DMS 273 (cell line): Measurements from ENCODE around the gene TRAK1.
"Not testable (repeated sequence)": the region's sequence is repeated elsewhere in the genome, so short reads cannot be mapped to it uniquely, and the experiment has no call there.

Experiments
- DNase-seq: peaks from one replicate; lab custom pipeline; 2025; ENCODE audit not compliant: unreplicated experiment; lab: John Stamatoyannopoulos, UW

The TRAK1 gene

GRCh38 chr3:42096796-42097565, 5.8 kb downstream of the TRAK1 start:
- DNase-seq = no peak

- no peak for DNase-seq
Observed at GRCh38 chr3:42097566-42097946, 6.4 kb downstream of the TRAK1 start.

DNA sequence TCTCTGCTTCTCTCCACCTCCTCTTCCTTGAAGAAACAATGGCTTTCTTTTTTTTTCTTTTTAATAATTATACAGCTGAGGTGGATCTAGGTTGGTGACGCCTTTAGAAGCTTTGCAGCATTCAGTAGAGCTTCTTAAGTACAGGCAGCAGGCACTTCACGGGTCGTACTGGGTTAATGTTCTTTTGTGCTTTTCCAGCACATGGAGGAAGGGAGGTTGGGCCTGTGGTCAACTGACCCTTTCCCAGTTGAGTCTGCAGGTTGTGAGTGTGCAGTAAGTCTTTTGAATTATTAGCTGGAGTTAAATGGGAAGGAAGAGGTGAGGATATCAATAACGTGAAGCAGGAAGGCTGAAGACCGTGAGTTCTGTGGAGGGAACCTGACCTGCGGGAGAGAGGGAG, 7.0 kb downstream of the TRAK1 start:
- no peak for DNase-seq

DNA sequence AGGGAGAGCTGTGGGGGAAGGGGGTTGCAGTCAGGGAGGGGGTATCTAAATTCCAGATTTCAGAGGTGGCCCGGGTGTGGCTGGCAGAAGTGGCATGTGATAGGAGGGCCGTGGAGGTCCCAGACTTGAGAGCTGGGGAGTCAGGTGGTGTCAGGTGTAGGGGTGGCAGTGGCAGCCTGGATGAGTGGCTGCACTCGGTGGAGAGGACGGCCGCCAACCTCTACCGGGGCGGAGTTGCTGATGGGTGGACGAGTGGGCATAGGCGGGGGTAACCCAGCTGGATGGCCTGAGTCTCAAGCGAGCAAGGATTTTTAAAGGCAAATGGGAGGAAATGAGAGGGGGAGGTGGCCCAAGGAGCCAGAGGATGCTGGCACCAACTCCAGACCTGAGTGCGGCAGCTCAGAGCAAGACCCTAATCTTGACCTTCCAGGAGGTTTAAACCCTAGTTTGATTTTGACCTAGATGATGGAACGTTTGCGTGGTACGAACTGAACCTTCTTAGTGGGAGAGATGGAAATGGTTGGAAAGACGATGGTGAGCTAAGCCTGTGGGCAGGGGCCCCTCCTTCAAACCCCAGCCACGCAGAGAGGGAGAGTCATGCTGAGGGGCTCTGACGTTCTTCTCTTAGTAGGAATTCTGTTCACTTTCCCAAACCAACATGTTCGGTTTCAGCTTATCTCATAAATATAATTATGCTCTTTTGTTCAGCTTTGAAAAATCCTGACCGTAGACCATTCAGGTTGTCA, 8.0 kb downstream of the TRAK1 start:
- DNase-seq = no peak

DNA sequence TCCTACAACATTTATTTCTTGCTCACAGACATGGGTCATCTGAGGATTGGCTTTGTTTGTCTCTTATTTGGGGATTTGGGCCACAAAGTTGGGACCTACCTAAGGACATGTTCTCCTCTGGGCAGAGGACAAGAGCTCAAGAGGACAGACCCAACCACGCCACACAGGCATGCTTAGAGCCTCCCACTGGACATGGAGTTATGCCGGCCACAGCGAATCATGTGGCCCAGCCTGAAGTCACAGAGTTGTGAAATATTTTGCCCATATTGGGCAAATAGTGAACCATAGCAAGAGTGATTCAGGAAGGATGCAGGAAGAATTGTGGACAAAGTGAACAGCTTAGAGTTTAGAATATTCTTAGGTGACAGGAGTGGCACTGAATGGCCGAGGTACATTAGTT, 9.9 kb downstream of the TRAK1 start:
- no peak for DNase-seq

DNA sequence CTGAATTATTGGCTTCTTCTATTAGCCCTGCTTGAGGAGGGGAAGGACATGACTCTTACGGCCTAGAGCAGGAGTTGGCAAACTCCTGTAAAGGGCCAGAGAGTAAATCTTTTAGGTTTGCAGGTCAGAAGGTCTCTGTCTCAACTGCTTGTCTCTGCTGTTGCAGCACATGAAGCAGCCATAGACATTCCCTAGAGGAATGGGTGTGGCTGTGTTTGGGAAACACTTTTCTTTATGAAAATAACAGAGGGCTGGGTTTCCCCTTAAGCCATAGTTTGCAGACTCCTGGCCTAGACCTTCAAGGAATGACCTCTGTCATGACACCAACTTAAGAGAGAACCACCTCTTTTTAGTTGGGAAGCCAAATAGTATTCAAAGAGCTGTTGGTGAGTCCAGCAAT, 10.3 kb downstream of the TRAK1 start:
- DNase-seq = no peak

GRCh38 chr3:42102571-42102970, 11.4 kb downstream of the TRAK1 start:
- no peak for DNase-seq

GRCh38 chr3:42103921-42104665, 12.9 kb downstream of the TRAK1 start:
- DNase-seq = not testable (repeated sequence)

DNA sequence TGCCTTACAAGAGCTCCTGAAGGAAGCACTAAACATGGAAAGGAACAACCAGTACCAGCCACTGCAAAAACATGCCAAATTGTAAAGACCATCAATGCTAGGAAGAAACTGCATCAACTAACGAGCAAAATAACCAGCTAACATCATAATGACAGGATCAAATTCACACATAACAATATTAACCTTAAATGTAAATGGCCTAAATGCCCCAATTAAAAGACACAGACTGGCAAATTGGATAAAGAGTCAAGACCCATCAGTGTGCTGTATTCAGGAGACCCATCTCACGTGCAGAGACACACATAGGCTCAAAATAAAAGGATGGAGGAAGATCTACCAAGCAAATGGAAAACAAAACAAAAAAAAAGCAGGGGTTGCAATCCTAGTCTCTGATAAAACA, 14.8 kb downstream of the TRAK1 start:
- not testable (repeated sequence) for DNase-seq

GRCh38 chr3:42106646-42107045, 15.5 kb downstream of the TRAK1 start:
- DNase-seq = no peak

- DNase-seq = no peak
Observed at GRCh38 chr3:42110631-42111030, 19.5 kb downstream of the TRAK1 start.

GRCh38 chr3:42114130-42114725, 23.1 kb downstream of the TRAK1 start:
- no peak for DNase-seq

- DNase-seq = no peak
Observed at GRCh38 chr3:42115215-42115614, 24.1 kb downstream of the TRAK1 start.

DNA sequence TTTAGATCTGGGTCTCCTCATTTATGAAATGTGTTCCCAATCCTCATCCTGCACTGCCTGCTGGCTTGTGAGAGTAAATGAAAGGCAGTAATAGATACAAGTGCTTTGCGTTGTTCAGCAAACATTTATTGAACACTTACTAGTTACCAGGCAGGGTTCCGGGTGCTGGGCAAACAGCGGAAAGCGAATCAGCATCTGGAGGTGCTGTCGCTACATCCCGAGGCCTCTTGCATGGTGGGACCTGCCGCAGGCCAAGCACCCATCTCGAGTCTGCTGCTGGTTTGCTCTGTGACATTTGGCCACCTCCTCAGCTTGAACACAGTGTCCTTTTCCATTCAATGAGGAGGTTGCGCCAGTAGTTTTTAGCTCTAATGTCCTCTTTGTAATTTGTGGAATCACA, 24.8 kb downstream of the TRAK1 start:
- DNase-seq = no peak

- no peak for DNase-seq
Observed at GRCh38 chr3:42116466-42116865, 25.3 kb downstream of the TRAK1 start.

- DNase-seq = peak; percentile 32
Observed at GRCh38 chr3:42117175-42118008, 26.2 kb downstream of the TRAK1 start.

- DNase-seq = peak; percentile 37
Observed at GRCh38 chr3:42118762-42119361, 27.7 kb downstream of the TRAK1 start.

- DNase-seq = no peak
Observed at GRCh38 chr3:42119561-42120355, 28.6 kb downstream of the TRAK1 start.

- DNase-seq = no peak
Observed at GRCh38 chr3:42120866-42121265, 29.7 kb downstream of the TRAK1 start.
